Ramos (cell line): Measurements from ENCODE around the gene CAMTA1.

Source experiments
- in situ Hi-C: fragments of 300-500 bp; cut with MboI; formaldehyde crosslinking; loops from one replicate; pipeline ENCODE4 v1.14.3; 2022; ENCODE audit warnings: low sequenced_read_pairs; ENCODE audit not compliant: unreplicated experiment

CAMTA1 gene

GRCh38 chr1:7646981-7647901 lies 862.0 kb downstream of the CAMTA1 start:
- in situ Hi-C loops = loop anchor here (25.0 kb wide), 1 partner anchor 935 kb away; the partner anchor contains the start of gene DNAJC11

GRCh38 chr1:7648761-7649384 lies 863.6 kb downstream of the CAMTA1 start:
- in situ Hi-C loops = loop anchor here (25.0 kb wide), 1 partner anchor 937 kb away; the partner anchor contains the start of gene DNAJC11

- in situ Hi-C loops = no loop called here
Measured at GRCh38 chr1:7650801-7651200, 865.5 kb downstream of the CAMTA1 start.

GRCh38 chr1:7651203-7651602 lies 865.9 kb downstream of the CAMTA1 start:
- in situ Hi-C loops = no loop called here

GRCh38 chr1:7652061-7652460 lies 866.8 kb downstream of the CAMTA1 start:
- in situ Hi-C loops = no loop called here

- in situ Hi-C loops = no loop called here
Measured at GRCh38 chr1:7652515-7653098, 867.4 kb downstream of the CAMTA1 start.

DNA sequence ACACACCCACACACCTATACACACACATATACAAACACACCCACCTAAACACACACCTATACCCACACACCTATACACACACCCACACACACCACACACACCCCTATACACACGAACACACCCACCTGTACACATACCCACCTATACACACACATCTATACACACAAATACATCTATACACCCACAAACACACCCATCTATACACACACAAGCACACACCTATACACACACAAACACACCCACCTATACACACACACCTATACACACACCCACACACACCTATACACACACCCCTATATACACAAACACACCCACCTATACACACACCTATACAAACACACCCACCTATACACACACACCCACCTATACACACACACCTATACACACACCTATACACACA lies 869.5 kb downstream of the CAMTA1 start:
- in situ Hi-C loops = no loop called here

GRCh38 chr1:7655354-7655753 lies 870.1 kb downstream of the CAMTA1 start:
- in situ Hi-C loops = no loop called here

DNA sequence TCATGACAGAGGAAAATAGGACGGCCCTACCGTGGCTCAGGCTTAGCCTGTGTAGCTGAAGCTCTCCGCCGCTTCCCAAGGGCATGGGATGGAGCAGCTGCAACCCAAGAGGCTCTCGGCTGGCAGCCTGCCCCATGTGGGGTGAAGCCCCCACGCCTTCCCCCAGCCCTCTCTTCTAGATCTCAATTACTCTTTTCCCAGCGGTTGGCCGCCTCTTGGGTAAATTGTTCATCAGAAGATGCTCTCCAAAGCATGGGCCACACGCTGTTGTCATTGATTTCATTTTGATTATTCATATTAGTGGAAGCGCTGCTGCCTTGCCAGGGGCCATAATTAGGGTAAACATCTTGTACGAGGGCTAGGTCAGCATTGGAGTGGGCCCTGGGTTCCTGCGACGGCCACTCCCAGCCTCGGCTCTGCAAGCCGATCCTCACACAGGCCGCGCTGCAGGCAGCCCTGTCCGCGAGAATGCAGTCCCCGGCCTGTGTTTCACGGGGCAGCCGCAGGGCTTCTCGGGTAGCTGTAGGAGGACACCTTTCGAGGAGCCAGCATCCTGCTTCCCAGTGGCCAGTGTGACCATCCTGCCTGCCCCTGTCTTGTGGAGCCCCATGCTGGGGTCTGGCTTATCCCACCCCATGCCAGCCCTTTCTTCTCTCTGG lies 871.4 kb downstream of the CAMTA1 start:
- in situ Hi-C loops = no loop called here

DNA sequence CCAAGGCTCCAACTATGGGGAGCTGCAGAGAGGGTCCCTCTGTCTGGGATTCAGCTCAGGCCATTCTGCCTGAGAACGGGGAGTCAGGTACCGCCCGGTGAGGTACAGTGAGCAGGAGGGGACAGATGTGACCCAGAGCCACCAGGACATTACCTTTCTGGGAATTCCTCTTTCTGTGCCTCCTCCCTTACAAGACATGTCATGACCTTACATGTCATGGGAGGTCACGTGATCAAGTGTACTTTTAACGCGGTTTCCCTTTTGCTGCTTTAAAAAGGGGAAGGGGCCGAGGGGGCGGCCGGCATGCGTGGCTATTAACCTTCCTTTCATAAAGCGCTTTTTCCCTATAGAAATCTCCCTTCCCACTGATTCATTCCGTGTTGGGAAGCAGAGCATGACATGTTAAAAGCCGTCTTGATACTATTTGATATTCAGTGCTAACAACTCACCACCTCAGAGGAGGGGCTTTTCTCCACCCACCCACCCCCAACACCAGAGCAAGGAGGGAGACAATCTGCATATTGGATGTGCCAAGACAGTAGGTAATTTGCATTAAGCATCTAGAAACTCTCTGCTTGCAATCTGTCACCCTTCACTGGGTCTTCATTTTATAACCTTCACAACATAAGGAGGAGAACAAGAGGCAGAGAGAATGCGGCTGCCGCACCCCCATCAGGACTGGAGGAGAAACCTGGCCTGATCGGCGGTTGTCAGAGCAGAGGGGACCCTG lies 872.2 kb downstream of the CAMTA1 start:
- in situ Hi-C loops = no loop called here

- in situ Hi-C loops = no loop called here
Measured at GRCh38 chr1:7658099-7658498, 872.8 kb downstream of the CAMTA1 start.

- in situ Hi-C loops = no loop called here
Measured at GRCh38 chr1:7659514-7659913, 874.3 kb downstream of the CAMTA1 start.

DNA sequence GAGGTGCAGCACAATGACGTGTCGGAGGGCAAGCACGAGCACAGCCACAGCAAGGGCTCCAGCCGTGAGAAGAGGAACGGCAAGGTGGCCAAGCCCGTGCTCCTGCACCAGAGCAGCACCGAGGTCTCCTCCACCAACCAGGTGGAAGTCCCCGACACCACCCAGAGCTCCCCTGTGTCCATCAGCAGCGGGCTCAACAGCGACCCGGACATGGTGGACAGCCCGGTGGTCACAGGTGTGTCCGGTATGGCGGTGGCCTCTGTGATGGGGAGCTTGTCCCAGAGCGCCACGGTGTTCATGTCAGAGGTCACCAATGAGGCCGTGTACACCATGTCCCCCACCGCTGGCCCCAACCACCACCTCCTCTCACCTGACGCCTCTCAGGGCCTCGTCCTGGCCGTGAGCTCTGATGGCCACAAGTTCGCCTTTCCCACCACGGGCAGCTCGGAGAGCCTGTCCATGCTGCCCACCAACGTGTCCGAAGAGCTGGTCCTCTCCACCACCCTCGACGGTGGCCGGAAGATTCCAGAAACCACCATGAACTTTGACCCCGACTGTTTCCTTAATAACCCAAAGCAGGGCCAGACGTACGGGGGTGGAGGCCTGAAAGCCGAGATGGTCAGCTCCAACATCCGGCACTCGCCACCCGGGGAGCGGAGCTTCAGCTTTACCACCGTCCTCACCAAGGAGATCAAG lies 878.3 kb downstream of the CAMTA1 start:
- in situ Hi-C loops = loop anchor here (5.0 to 10.0 kb wide), 2 partner anchors 89 to 241 kb away; no protein-coding TSS in a partner anchor

- in situ Hi-C loops = loop anchor here (5.0 to 10.0 kb wide), 2 partner anchors 88 to 240 kb away; no protein-coding TSS in a partner anchor
Measured at GRCh38 chr1:7664147-7664892, 879.1 kb downstream of the CAMTA1 start.

GRCh38 chr1:7664893-7665250 lies 879.6 kb downstream of the CAMTA1 start:
- in situ Hi-C loops = loop anchor here (5.0 to 10.0 kb wide), 2 partner anchors 87 to 240 kb away; no protein-coding TSS in a partner anchor

DNA sequence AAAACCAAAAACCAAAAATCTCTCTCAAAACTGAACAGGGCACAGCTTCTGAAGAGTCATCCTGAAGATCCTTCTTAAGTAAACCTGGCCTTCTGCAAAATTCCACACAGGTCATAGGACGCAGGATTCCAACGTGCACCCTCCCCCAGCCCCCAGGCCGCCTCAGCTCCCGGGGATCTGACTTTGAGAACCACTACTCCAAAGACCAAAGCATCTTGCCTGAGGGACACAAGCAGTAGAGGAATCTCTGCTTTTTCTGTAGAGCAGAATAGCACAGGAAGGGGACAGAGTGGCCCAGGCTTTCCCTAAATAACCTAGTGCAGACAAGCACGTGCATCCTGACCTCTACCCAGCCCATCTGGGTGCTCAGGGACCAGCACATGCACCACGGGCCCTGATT lies 881.0 kb downstream of the CAMTA1 start:
- in situ Hi-C loops = loop anchor here (10.0 kb wide), 1 partner anchor 239 kb away; no protein-coding TSS in a partner anchor

- in situ Hi-C loops = loop anchor here (10.0 kb wide), 1 partner anchor 238 kb away; no protein-coding TSS in a partner anchor
Measured at GRCh38 chr1:7667159-7667558, 881.9 kb downstream of the CAMTA1 start.

DNA sequence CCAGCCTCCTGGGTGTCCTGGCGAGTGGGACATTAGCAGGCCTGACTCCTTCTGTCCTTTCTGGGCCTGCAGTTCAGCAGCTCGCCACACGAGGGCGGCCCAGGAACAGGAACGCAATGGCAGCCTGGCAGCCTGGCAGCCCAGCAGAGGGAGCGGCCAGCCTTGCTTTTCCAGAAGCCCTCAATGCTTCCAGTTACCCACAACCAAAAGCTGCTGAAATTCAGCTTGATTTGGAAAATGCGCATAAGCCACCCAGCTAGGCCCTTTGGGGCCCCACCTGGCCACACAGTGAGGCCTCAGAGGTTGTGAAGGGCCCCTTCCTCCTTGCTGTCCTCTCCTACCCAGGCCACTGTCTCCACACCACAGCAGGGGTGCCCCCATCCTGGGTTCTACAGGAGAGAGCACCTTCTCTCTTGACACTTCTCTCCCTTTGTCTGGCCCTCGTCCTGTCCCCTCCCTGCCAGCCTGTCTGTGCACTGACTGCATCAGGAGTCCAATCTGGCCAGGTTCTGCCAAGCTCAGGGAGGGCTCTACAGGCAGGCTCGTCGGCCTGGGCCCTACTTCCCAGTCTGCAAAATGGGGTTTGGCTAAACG lies 882.5 kb downstream of the CAMTA1 start:
- in situ Hi-C loops = loop anchor here (10.0 kb wide), 1 partner anchor 237 kb away; no protein-coding TSS in a partner anchor
